Adrenal gland (tissue), 12 donors: ENCODE data around the gene PCNT. TPM values are rescaled to one million over a fixed set of nuclear protein-coding genes. Genes with fewer than 3 reads are reported as not detected.

ENCODE experiments used
- DNase-seq, 7 donors: peaks; one replicate each; pipeline ENCODE4 v3.0.0-alpha.2; 2019 to 2020
- H3K27ac ChIP-seq, 5 donors: fragments of 200-600 bp; sonication (generic) in 4 of 5; 1 replicate in 3 of 5; 2 replicates in 2 of 5; pipeline versions ENCODE4 v1.5.1 to v1.8.0; 2016 to 2020; ENCODE audit warnings: mild to moderate bottlenecking in 1 of 5
- H3K27me3 ChIP-seq: fragments of 200-600 bp; 2 replicates; pipeline ENCODE4 v1.8.0; 2021
- H3K36me3 ChIP-seq, 2 donors: fragments of 200-600 bp; replicated peaks in 1 of 2; 1 replicate in 1 of 2; 2 replicates in 1 of 2; pipeline versions ENCODE4 v1.5.1 to v1.8.0; 2018 to 2022
- H3K4me1 ChIP-seq, 2 donors: fragments of 200-600 bp; replicated peaks in 1 of 2; 1 replicate in 1 of 2; 2 replicates in 1 of 2; pipeline versions ENCODE4 v1.5.1 to v1.8.0; 2018 to 2021
- H3K4me3 ChIP-seq, 4 donors: fragments of 200-600 bp; sonication (generic) in 3 of 4; one replicate each; pipeline ENCODE4 v1.5.1; 2016 to 2018
- H3K9me3 ChIP-seq, 3 donors: fragments of 200-600 bp; sonication (generic) in 1 of 3; replicated peaks in 1 of 3; 1 replicate in 2 of 3; 2 replicates in 1 of 3; pipeline versions ENCODE4 v1.5.1 to v1.8.0; 2016 to 2021
- CTCF ChIP-seq, 6 experiments: fragments of 450-650 bp in 4 of 6; fragments of 200-600 bp in 2 of 6; sonication (generic) in 1 of 6; IDR thresholded peaks; 1 replicate in 5 of 6; 2 replicates in 1 of 6; pipeline versions ENCODE4 v1.5.1 to v1.8.0; 2016 to 2021; ENCODE audit warnings: antibody characterized with exemption in 6 of 6, mild to moderate bottlenecking in 2 of 6, moderate library complexity in 1 of 6
- POLR2A ChIP-seq, 2 donors: fragments of 450-650 bp; IDR thresholded peaks; one replicate each; pipeline ENCODE4 v1.6.1; 2017; ENCODE audit warnings: antibody characterized with exemption in 2 of 2, mild to moderate bottlenecking in 2 of 2, moderate library complexity in 1 of 2
- WGBS, 4 donors: extraction: QIAGEN DNeasy Blood & Tissue Kit in 2 of 4; methylation state at CpG; one replicate each; pipeline versions ENCODE4 v1.1.5 to v1.1.7; 2013 to 2017; 5-methylcytosine and 5-hydroxymethylcytosine counted together
- intact Hi-C, 2 donors: fragments of 100-400 bp; cut with DNase I; formaldehyde crosslinking; loops; one replicate each; pipeline versions ENCODE4 v1.14.1 to v1.15.0; 2022 to 2023
- polyA plus RNA-seq, 3 donors: library from polyadenylated mRNA; stranded (reverse); fragments of 200-250 nt in 2 of 3; fragments of 350-450 nt in 1 of 3; fragmentation: Illumina TruSeq in 1 of 3; extraction: RNeasy Lipid Tissue Mini Kit (QIAGEN cat#74804) in 1 of 3; gene quantifications; one replicate each; pipeline ENCODE4 v1.2.3, GENCODE V29; 2013 to 2014
- total RNA-seq, 9 donors: library from RNA; depleted of rRNA in 4 of 9; stranded (reverse); fragments of >200 nt in 4 of 9; fragments of 120-200 nt in 1 of 9; fragmentation: NEBNext Ultra II Directional in 1 of 9; extraction: Animal tissue kit (Norgen Biotek cat#: 25700) in 1 of 9; gene quantifications; one replicate each; pipeline versions ENCODE4 v1.1.0 to v1.2.4, GENCODE V29; 2013 to 2023
- donor health status: healthy with polysubstance abuse.
- donor health status: Bipolar disorder and iron deficiency.
- donor health status: DM: yes; HTN: yes; CAD: no.
- donor health status: DM: no; HTN: no; CAD: no.
- donor health status: DM: no; HTN: no; CAD: no.
- donor health status: DM: yes; HTN: yes; CAD: no.

PCNT gene
- total and polyA plus RNA-seq, 12 donors, result 14.0 to 46.6 (median 30.4) TPM

GRCh38 chr21:46377789-46378188 is 53.8 kb downstream of the PCNT start:
- Histone ChIP-seq H3K27me3 (no peaks in the 10 kb centered on the region), H3K36me3 (no peaks in the 10 kb centered on the region), H3K4me1 (peaks cover 0 to 9% of the 10 kb centered on the region in 2 donors), H3K4me3 (no peak overlapping the region), H3K9me3 (no peaks in the 10 kb centered on the region), H3K27ac (no peak overlapping the region)
- 95 to 99% (median 97%) methylated on average over 14 of the region's 14 CpGs for WGBS, 4 donors
- no peak for DNase-seq
- TF ChIP-seq POLR2A (IDR thresholded peaks at IDR 0.05) (no peak), CTCF (IDR thresholded peaks at IDR 0.05) (no peak)
- intact Hi-C loops, result no loop called here

GRCh38 chr21:46379105-46379504 is 55.1 kb downstream of the PCNT start:
- no peak for DNase-seq
- Histone ChIP-seq H3K27me3 (no peaks in the 10 kb centered on the region), H3K36me3 (no peaks in the 10 kb centered on the region), H3K27ac (no peak overlapping the region), H3K9me3 (no peaks in the 10 kb centered on the region), H3K4me3 (no peak overlapping the region), H3K4me1 (peaks cover 0 to 9% of the 10 kb centered on the region in 2 donors)
- no peak for TF ChIP-seq POLR2A (IDR thresholded peaks at IDR 0.05)
- TF ChIP-seq CTCF (IDR thresholded peaks at IDR 0.05), result no peak
- intact Hi-C loops, result no loop called here
- 93 to 99% (median 97%) methylated on average over 19 of the region's 19 CpGs for WGBS, 4 donors

- DNase-seq, result no peak
- Histone ChIP-seq H3K27me3 (no peaks in the 10 kb centered on the region), H3K4me1 (peaks cover 0 to 9% of the 10 kb centered on the region in 2 donors), H3K27ac (no peak overlapping the region), H3K4me3 (no peak overlapping the region), H3K9me3 (no peaks in the 10 kb centered on the region), H3K36me3 (no peaks in the 10 kb centered on the region)
- TF ChIP-seq CTCF (IDR thresholded peaks at IDR 0.05), result no peak
- no peak for TF ChIP-seq POLR2A (IDR thresholded peaks at IDR 0.05)
- intact Hi-C loops, result no loop called here
- 92 to 97% (median 95%) methylated on average over 9 of the region's 9 CpGs for WGBS, 4 donors
These were observed 55.7 kb downstream of the PCNT start for GRCh38 chr21:46379691-46380090.

- intact Hi-C loops, result no loop called here
- TF ChIP-seq CTCF (IDR thresholded peaks at IDR 0.05), result no peak
- TF ChIP-seq POLR2A (IDR thresholded peaks at IDR 0.05), result no peak
- peaks cover 0 to 11% of the 10 kb centered on the region in 2 donors for H3K36me3 ChIP-seq
- no peaks in the 10 kb centered on the region for H3K9me3 ChIP-seq
- no peaks in the 10 kb centered on the region for H3K27me3 ChIP-seq
- no peak overlapping the region for H3K27ac ChIP-seq
- no peak for DNase-seq
- H3K4me1 ChIP-seq, result peaks cover 0 to 4% of the 10 kb centered on the region in 2 donors
- 87 to 98% (median 93%) methylated on average over 5 of the region's 5 CpGs for WGBS, 4 donors
- H3K4me3 ChIP-seq, result no peak overlapping the region
These were observed 57.6 kb downstream of the PCNT start for GRCh38 chr21:46381541-46381940.
